Liver (tissue), 3 donors: ENCODE results near the gene PDK3.

Experiments
- ATF3 ChIP-seq: IDR thresholded peaks from 2 replicates; pipeline ENCODE4 v1.6.1; 2016; ENCODE audit warnings: antibody characterized with exemption
- CTCF ChIP-seq: fragments of 150-350 bp; IDR thresholded peaks from 2 replicates; pipeline ENCODE4 v1.5.1; 2017; ENCODE audit warnings: improper control_type of control experiment, low read depth, low read length; ENCODE audit not compliant: missing input control
- FOXA1 ChIP-seq: IDR thresholded peaks from 2 replicates; pipeline ENCODE4 v1.6.1; 2016; ENCODE audit warnings: antibody characterized with exemption
- JUND ChIP-seq, 2 donors: IDR thresholded peaks; 2 replicates each; pipeline ENCODE4 v1.6.1; 2016; ENCODE audit warnings: antibody characterized with exemption in 2 of 2
- MAX ChIP-seq: IDR thresholded peaks from 2 replicates; pipeline ENCODE4 v1.6.1; 2016; ENCODE audit warnings: antibody characterized with exemption
- NR2F2 ChIP-seq: IDR thresholded peaks from 2 replicates; pipeline ENCODE4 v1.6.1; 2016; ENCODE audit warnings: antibody characterized with exemption
- RAD21 ChIP-seq, 2 donors: IDR thresholded peaks; 2 replicates each; pipeline ENCODE4 v1.6.1; 2016; ENCODE audit warnings: antibody characterized with exemption in 2 of 2, mild to moderate bottlenecking in 2 of 2
- REST ChIP-seq: IDR thresholded peaks from 2 replicates; pipeline ENCODE4 v1.6.1; 2016; ENCODE audit warnings: antibody characterized with exemption, mild to moderate bottlenecking
- SP1 ChIP-seq: IDR thresholded peaks from 2 replicates; pipeline ENCODE4 v1.6.1; 2018; ENCODE audit warnings: antibody characterized with exemption, mild to moderate bottlenecking
- TAF1 ChIP-seq: conservative IDR thresholded peaks from 2 replicates; pipeline ENCODE4 v1.6.1; 2016; ENCODE audit warnings: antibody characterized with exemption, mild to moderate bottlenecking
- YY1 ChIP-seq: IDR thresholded peaks from 2 replicates; pipeline ENCODE4 v1.6.1; 2016; ENCODE audit warnings: antibody characterized with exemption, mild to moderate bottlenecking
- ZBTB33 ChIP-seq: IDR thresholded peaks from 2 replicates; pipeline ENCODE4 v1.6.1; 2016; ENCODE audit warnings: antibody characterized with exemption
- donor health status: healthy.
- donor health status: healthy.

- no peak for TF ChIP-seq CTCF
- no peak for TF ChIP-seq REST
- TF ChIP-seq MAX: no peak
- no peak for TF ChIP-seq FOXA1
- TF ChIP-seq YY1: no peak
- no peak for TF ChIP-seq TAF1
- TF ChIP-seq ATF3: no peak
- TF ChIP-seq SP1: no peak
- no peak for TF ChIP-seq RAD21 (IDR thresholded peaks at IDR 0.05)
- TF ChIP-seq NR2F2: no peak
- no peak for TF ChIP-seq ZBTB33
- no peak for TF ChIP-seq JUND (IDR thresholded peaks at IDR 0.05)
These were observed 61.5 kb downstream of the PDK3 start for GRCh38 chrX:24526616-24527015.
